ENCODE results near the gene KCNQ1.

Gene KCNQ1

DNA sequence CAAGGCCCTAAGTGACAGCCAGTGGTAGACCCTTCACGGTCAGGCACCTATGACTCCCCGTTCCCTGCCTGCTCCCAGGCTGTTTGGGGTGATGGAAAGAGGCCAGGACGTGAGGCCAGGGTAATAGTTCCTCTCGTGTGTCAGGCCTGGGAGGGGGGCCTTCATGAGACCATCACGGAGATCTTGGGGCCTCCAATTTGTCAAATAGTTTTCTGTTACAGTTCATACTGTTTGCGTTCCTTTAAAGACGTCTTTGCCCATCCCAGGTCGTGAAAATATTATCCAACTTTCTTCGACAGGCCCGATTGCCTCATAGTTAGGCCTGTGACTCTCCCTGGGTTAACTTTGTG lies 317.2 kb downstream of the KCNQ1 start:
- ATAC-seq = no peak
- TF ChIP-seq ZNF8 (CRISPR knock-in tag; IDR thresholded peaks at IDR 0.05) (no peak), ESRRG (CRISPR knock-in tag; IDR thresholded peaks at IDR 0.05) (no peak), ISL1 (CRISPR knock-in tag; IDR thresholded peaks at IDR 0.05) (no peak), ZNF70 (CRISPR knock-in tag; IDR thresholded peaks at IDR 0.05) (no peak), GLIS3 (CRISPR knock-in tag; IDR thresholded peaks at IDR 0.05) (no peak), CSDC2 (CRISPR knock-in tag; IDR thresholded peaks at IDR 0.05) (no peak), BACH2 (CRISPR knock-in tag; IDR thresholded peaks at IDR 0.05; ENCODE audit: borderline replicate concordance) (no peak)
- TF ChIP-seq, protein P1, sequence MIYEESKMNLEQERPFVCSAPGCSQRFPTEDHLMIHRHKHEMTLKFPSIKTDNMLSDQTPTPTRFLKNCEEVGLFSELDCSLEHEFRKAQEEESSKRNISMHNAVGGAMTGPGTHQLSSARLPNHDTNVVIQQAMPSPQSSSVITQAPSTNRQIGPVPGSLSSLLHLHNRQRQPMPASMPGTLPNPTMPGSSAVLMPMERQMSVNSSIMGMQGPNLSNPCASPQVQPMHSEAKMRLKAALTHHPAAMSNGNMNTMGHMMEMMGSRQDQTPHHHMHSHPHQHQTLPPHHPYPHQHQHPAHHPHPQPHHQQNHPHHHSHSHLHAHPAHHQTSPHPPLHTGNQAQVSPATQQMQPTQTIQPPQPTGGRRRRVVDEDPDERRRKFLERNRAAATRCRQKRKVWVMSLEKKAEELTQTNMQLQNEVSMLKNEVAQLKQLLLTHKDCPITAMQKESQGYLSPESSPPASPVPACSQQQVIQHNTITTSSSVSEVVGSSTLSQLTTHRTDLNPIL (CRISPR knock-in tag; IDR thresholded peaks at IDR 0.05; ENCODE audit: low read depth) = no peak

DNA sequence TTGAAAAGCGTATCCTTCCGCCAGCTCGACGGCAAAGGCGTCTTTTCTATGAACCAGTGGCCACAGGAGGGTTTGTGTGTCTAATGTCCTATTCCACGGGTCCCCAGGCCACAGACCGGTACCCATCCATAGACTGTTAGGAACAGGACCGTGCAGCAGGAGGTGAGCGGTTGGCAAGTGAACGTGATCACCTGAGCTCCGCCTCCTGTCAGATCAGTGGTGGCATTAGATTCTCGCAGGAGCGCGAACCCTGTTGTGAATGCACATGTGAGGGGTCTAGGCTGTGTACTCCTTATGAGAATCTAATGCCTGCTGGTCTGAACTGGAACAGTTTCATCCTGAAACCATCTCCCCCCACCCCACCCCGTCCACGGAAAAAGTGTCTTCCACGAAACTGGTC lies 317.6 kb downstream of the KCNQ1 start:
- TF ChIP-seq BACH2 (CRISPR knock-in tag; IDR thresholded peaks at IDR 0.05; ENCODE audit: borderline replicate concordance) (no peak), ZC3H10 (CRISPR knock-in tag; IDR thresholded peaks at IDR 0.05) (no peak), SNAI2 (CRISPR knock-in tag; IDR thresholded peaks at IDR 0.05) (no peak), PPARA (CRISPR knock-in tag; IDR thresholded peaks at IDR 0.05; ENCODE audit: borderline replicate concordance) (no peak), ZNF70 (CRISPR knock-in tag; IDR thresholded peaks at IDR 0.05) (no peak), GLIS3 (CRISPR knock-in tag; IDR thresholded peaks at IDR 0.05) (no peak), TCF4 (CRISPR knock-in tag; IDR thresholded peaks at IDR 0.05; ENCODE audit: borderline replicate concordance) (no peak), CSDC2 (CRISPR knock-in tag; IDR thresholded peaks at IDR 0.05) (no peak), TOX (CRISPR knock-in tag; IDR thresholded peaks at IDR 0.05; ENCODE audit: borderline replicate concordance) (no peak), RARB (CRISPR knock-in tag; IDR thresholded peaks at IDR 0.05) (no peak), ZNF8 (CRISPR knock-in tag; IDR thresholded peaks at IDR 0.05) (no peak), ARNTL (CRISPR knock-in tag; IDR thresholded peaks at IDR 0.05; ENCODE audit: borderline replicate concordance, low read depth) (no peak), ESRRG (CRISPR knock-in tag; IDR thresholded peaks at IDR 0.05) (no peak), ZFP3 (CRISPR knock-in tag; IDR thresholded peaks at IDR 0.05) (no peak)
- TF ChIP-seq, protein P2, sequence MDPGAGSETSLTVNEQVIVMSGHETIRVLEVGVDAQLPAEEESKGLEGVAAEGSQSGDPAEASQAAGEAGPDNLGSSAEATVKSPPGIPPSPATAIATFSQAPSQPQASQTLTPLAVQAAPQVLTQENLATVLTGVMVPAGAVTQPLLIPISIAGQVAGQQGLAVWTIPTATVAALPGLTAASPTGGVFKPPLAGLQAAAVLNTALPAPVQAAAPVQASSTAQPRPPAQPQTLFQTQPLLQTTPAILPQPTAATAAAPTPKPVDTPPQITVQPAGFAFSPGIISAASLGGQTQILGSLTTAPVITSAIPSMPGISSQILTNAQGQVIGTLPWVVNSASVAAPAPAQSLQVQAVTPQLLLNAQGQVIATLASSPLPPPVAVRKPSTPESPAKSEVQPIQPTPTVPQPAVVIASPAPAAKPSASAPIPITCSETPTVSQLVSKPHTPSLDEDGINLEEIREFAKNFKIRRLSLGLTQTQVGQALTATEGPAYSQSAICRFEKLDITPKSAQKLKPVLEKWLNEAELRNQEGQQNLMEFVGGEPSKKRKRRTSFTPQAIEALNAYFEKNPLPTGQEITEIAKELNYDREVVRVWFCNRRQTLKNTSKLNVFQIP (CRISPR knock-in tag; IDR thresholded peaks at IDR 0.05; ENCODE audit: borderline replicate concordance, low read depth) = no peak
- TF ChIP-seq, protein P3, sequence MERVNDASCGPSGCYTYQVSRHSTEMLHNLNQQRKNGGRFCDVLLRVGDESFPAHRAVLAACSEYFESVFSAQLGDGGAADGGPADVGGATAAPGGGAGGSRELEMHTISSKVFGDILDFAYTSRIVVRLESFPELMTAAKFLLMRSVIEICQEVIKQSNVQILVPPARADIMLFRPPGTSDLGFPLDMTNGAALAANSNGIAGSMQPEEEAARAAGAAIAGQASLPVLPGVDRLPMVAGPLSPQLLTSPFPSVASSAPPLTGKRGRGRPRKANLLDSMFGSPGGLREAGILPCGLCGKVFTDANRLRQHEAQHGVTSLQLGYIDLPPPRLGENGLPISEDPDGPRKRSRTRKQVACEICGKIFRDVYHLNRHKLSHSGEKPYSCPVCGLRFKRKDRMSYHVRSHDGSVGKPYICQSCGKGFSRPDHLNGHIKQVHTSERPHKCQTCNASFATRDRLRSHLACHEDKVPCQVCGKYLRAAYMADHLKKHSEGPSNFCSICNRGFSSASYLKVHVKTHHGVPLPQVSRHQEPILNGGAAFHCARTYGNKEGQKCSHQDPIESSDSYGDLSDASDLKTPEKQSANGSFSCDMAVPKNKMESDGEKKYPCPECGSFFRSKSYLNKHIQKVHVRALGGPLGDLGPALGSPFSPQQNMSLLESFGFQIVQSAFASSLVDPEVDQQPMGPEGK (CRISPR knock-in tag; IDR thresholded peaks at IDR 0.05; ENCODE audit: borderline replicate concordance) = no peak
- TF ChIP-seq, protein P1 (CRISPR knock-in tag; IDR thresholded peaks at IDR 0.05; ENCODE audit: low read depth) = no peak
- ATAC-seq = no peak

DNA sequence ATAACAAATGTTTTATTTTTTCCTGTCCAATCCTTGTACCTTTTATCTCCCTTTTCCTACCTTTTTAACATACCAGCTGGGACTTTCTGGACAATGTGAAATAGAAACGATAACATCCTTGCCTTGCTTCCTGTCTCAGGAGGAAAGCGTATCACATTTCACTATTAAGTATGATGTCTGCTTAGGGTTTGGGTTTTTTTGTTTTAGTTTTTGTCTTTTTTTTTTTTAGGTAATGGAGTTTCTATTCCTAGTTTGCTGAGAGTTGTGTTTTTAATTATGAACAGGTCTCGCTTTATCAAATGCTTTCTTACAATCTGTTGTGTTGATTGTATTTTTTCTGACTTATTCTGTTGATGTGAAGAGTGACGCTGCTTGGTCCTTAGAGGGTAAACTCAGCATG lies 319.2 kb downstream of the KCNQ1 start:
- TF ChIP-seq ZC3H10 (CRISPR knock-in tag; IDR thresholded peaks at IDR 0.05) = no peak
- no peak for TF ChIP-seq ZFP30 (CRISPR knock-in tag; IDR thresholded peaks at IDR 0.05)
- no peak for TF ChIP-seq OSR1 (CRISPR knock-in tag; IDR thresholded peaks at IDR 0.05)
- no peak for TF ChIP-seq BACH2 (CRISPR knock-in tag; IDR thresholded peaks at IDR 0.05; ENCODE audit: borderline replicate concordance)
- TF ChIP-seq ISL1 (CRISPR knock-in tag; IDR thresholded peaks at IDR 0.05) = no peak
- TF ChIP-seq ARNTL (CRISPR knock-in tag; IDR thresholded peaks at IDR 0.05; ENCODE audit: borderline replicate concordance, low read depth) = no peak
- TF ChIP-seq ZNF565 (CRISPR knock-in tag; conservative IDR thresholded peaks at IDR 0.05; ENCODE audit: low read depth) = no peak
- TF ChIP-seq, protein P3 (CRISPR knock-in tag; IDR thresholded peaks at IDR 0.05; ENCODE audit: borderline replicate concordance) = no peak
- no peak for TF ChIP-seq TCF4 (CRISPR knock-in tag; IDR thresholded peaks at IDR 0.05; ENCODE audit: borderline replicate concordance)
- ATAC-seq = no peak; the same call in 2 of the 3 replicates

All from SK-N-SH treated with all-trans-retinoic acid at 6 μM for 48 hours (cell line).